ENCODE results near the gene TIMP2.

- TF ChIP-seq CTCF (IDR thresholded peaks at IDR 0.05; ENCODE audit: poor library complexity, severe bottlenecking) (no peak), RAD21 (conservative IDR thresholded peaks at IDR 0.05) (no peak), TAF1 (IDR thresholded peaks at IDR 0.05; ENCODE audit: low read depth) (no peak), REST (IDR thresholded peaks at IDR 0.05; ENCODE audit: borderline replicate concordance) (no peak), EP300 (conservative IDR thresholded peaks at IDR 0.05; ENCODE audit: poor library complexity, severe bottlenecking) (no peak), SMC3 (conservative IDR thresholded peaks at IDR 0.05; ENCODE audit: poor library complexity) (no peak), MXI1 (conservative IDR thresholded peaks at IDR 0.05; ENCODE audit: poor library complexity, severe bottlenecking) (no peak)
Measured at GRCh38 chr17:78825696-78826095, 99.5 kb downstream of the TIMP2 start.
